Gastrocnemius medialis (tissue), 4 donors: ENCODE data around the gene BAIAP2L1. TPM values are rescaled to one million over a fixed set of nuclear protein-coding genes. Genes with fewer than 3 reads are reported as not detected.

Experiments used
- ATAC-seq, 2 donors: fragments of 150-250 bp; one replicate each; pipeline ENCODE4 v1.9.1; 2016
- DNase-seq, 2 donors: peaks; one replicate each; pipeline ENCODE4 v3.0.0-alpha.2; 2019
- H3K27ac ChIP-seq, 4 donors: fragments of 200-600 bp; sonication (generic); 1 replicate in 1 of 4; 2 replicates in 3 of 4; pipeline ENCODE4 v1.5.1; 2016 to 2018; ENCODE audit warnings: mild to moderate bottlenecking in 2 of 4, moderate library complexity in 1 of 4
- H3K27me3 ChIP-seq, 3 donors: fragments of 200-600 bp; sonication (generic) in 2 of 3; 1 replicate in 1 of 3; 2 replicates in 2 of 3; pipeline versions ENCODE4 v1.5.1 to v1.6.0; 2016 to 2019; ENCODE audit warnings: mild to moderate bottlenecking in 1 of 3, moderate library complexity in 1 of 3
- H3K36me3 ChIP-seq, 2 donors: fragments of 200-600 bp; sonication (generic) in 1 of 2; one replicate each; pipeline ENCODE4 v1.5.1; 2017 to 2018
- H3K4me1 ChIP-seq, 2 donors: fragments of 200-600 bp; sonication (generic) in 1 of 2; one replicate each; pipeline ENCODE4 v1.5.1; 2016 to 2017; ENCODE audit warnings: mild to moderate bottlenecking in 2 of 2
- H3K4me3 ChIP-seq, 4 donors: fragments of 200-600 bp; sonication (generic) in 3 of 4; 1 replicate in 1 of 4; 2 replicates in 3 of 4; pipeline ENCODE4 v1.5.1; 2016 to 2019; ENCODE audit warnings: mild to moderate bottlenecking in 2 of 4
- H3K9me3 ChIP-seq, 3 donors: fragments of 200-600 bp; sonication (generic) in 2 of 3; 1 replicate in 1 of 3; 2 replicates in 2 of 3; pipeline ENCODE4 v1.5.1; 2016 to 2019
- POLR2A ChIP-seq, 2 donors: fragments of 450-650 bp; IDR thresholded peaks; one replicate each; pipeline ENCODE4 v1.6.1; 2017; ENCODE audit warnings: antibody characterized with exemption in 2 of 2, mild to moderate bottlenecking in 2 of 2, moderate library complexity in 2 of 2
- in situ Hi-C, 4 donors: fragments of 200-750 bp; cut with MboI; loops; one replicate each; pipeline versions ENCODE4 v1.15.0 to v1.8.0; 2017; ENCODE audit warnings: low sequenced_read_pairs in 4 of 4
- intact Hi-C: fragments of 100-400 bp; cut with DNase I; formaldehyde crosslinking; loops from one replicate; pipeline ENCODE4 v1.15.1; 2023; ENCODE audit warnings: low total_unique reads
- total RNA-seq, 4 donors: library from RNA; depleted of rRNA; stranded (reverse); fragments of >200 nt; gene quantifications; one replicate each; pipeline versions ENCODE4 v1.1.0 to v1.2.3, GENCODE V29; 2016
- TF ChIP-seq, protein P1 (sequence below), 5 experiments: fragments of 450-650 bp in 3 of 5; fragments of 200-600 bp in 2 of 5; sonication (generic) in 2 of 5; IDR thresholded peaks in 4 of 5; conservative IDR thresholded peaks in 1 of 5; 1 replicate in 4 of 5; 2 replicates in 1 of 5; pipeline ENCODE4 v1.5.1; 2016 to 2019; ENCODE audit warnings: antibody characterized with exemption in 5 of 5, mild to moderate bottlenecking in 3 of 5, moderate library complexity in 3 of 5

Gene BAIAP2L1
- total RNA-seq, 4 donors from 2014 or later: 0.59 to 3.8 (median 1.2) TPM

GRCh38 chr7:98278408-98278807, 122.5 kb downstream of the BAIAP2L1 start:
- Histone ChIP-seq H3K27me3 (no peaks in the 10 kb centered on the region), H3K4me1 (peaks cover 7% of the 10 kb centered on the region in 2 donors), H3K36me3 (no peaks in the 10 kb centered on the region), H3K9me3 (no peaks in the 10 kb centered on the region), H3K27ac (peak overlapping the region in 3 of 4 donors; percentile 27 to 39 (median 29)), H3K4me3 (no peak overlapping the region)
- in situ Hi-C loops: no loop called here
- intact Hi-C loops: no loop called here
- TF ChIP-seq, protein P1, sequence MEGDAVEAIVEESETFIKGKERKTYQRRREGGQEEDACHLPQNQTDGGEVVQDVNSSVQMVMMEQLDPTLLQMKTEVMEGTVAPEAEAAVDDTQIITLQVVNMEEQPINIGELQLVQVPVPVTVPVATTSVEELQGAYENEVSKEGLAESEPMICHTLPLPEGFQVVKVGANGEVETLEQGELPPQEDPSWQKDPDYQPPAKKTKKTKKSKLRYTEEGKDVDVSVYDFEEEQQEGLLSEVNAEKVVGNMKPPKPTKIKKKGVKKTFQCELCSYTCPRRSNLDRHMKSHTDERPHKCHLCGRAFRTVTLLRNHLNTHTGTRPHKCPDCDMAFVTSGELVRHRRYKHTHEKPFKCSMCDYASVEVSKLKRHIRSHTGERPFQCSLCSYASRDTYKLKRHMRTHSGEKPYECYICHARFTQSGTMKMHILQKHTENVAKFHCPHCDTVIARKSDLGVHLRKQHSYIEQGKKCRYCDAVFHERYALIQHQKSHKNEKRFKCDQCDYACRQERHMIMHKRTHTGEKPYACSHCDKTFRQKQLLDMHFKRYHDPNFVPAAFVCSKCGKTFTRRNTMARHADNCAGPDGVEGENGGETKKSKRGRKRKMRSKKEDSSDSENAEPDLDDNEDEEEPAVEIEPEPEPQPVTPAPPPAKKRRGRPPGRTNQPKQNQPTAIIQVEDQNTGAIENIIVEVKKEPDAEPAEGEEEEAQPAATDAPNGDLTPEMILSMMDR (IDR thresholded peaks at IDR 0.05 in 4 of 5, conservative IDR thresholded peaks at IDR 0.05 in 1 of 5): no peak
- peak in 1 of 2 donors; percentile 21 for TF ChIP-seq POLR2A (IDR thresholded peaks at IDR 0.05)
- ATAC-seq: no peak
- peak in 1 of 2 donors; percentile 27 for DNase-seq

DNA sequence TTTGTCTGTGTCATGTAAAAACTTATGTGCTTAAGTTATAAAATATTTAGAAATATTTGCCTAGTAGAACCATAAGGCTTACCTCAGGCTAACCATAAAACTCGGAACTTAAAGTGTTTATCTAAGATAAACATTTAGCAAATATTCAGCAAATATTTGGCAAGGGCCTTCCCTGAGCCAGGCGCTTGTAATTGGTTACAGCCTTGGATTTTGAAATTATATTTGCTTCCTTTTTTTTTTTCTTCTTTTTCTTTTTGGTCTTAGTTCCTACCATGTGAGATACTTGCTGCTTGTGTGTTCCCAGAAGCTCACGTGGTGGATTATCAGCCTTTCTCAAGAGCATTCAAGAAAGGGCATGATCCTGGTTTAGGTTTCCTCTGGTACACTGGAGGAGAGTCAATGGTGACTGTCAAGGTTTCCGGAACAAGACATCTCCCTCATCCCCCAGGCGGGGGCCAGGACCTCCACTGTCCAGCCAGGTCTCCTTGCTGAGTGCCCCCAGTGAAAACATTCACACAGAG, 124.6 kb downstream of the BAIAP2L1 start:
- Histone ChIP-seq H3K36me3 (no peaks in the 10 kb centered on the region), H3K9me3 (no peaks in the 10 kb centered on the region), H3K4me1 (peaks cover 0 to 7% of the 10 kb centered on the region in 2 donors), H3K4me3 (no peak overlapping the region), H3K27ac (peak overlapping the region; percentile 3 to 40 (median 23)), H3K27me3 (no peaks in the 10 kb centered on the region)
- TF ChIP-seq, protein P1 (IDR thresholded peaks at IDR 0.05 in 4 of 5, conservative IDR thresholded peaks at IDR 0.05 in 1 of 5): no peak
- no peak for TF ChIP-seq POLR2A (IDR thresholded peaks at IDR 0.05)
- in situ Hi-C loops (no loop called here), intact Hi-C loops (no loop called here)
- DNase-seq (no peak), ATAC-seq (peak in 1 of 2 donors; percentile 9)

- intact Hi-C loops (loop anchor here (5.0 kb wide), 1 partner anchor 135 kb away; the partner anchor contains the start of gene BAIAP2L1), in situ Hi-C loops (loop anchor here in 2 of 4 donors (25.0 kb wide), 2 partner anchors 145 to 155 kb away; partner anchors contain the start of genes BAIAP2L1 (in 1 of the 2) and LMTK2 (in 1 of the 2))
- peaks cover 0 to 1% of the 10 kb centered on the region in 2 donors for H3K36me3 ChIP-seq
- ATAC-seq (no peak), DNase-seq (no peak)
- H3K27me3 ChIP-seq: no peaks in the 10 kb centered on the region
- no peaks in the 10 kb centered on the region for H3K4me1 ChIP-seq
- no peak overlapping the region for H3K27ac ChIP-seq
- TF ChIP-seq, protein P1 (IDR thresholded peaks at IDR 0.05 in 4 of 5, conservative IDR thresholded peaks at IDR 0.05 in 1 of 5): no peak
- no peak for TF ChIP-seq POLR2A (IDR thresholded peaks at IDR 0.05)
- H3K9me3 ChIP-seq: no peaks in the 10 kb centered on the region
- no peak overlapping the region for H3K4me3 ChIP-seq
Observed at GRCh38 chr7:98267303-98267702, 133.6 kb downstream of the BAIAP2L1 start.

- intact Hi-C loops: loop anchor here (5.0 kb wide), 1 partner anchor 135 kb away; the partner anchor contains the start of gene BAIAP2L1
- Histone ChIP-seq H3K4me3 (no peak overlapping the region), H3K27me3 (no peaks in the 10 kb centered on the region), H3K4me1 (no peaks in the 10 kb centered on the region), H3K36me3 (peaks cover 0 to 6% of the 10 kb centered on the region in 2 donors), H3K9me3 (no peaks in the 10 kb centered on the region), H3K27ac (no peak overlapping the region)
- peak in 1 of 2 donors; percentile 61 for ATAC-seq
- no peak for TF ChIP-seq POLR2A (IDR thresholded peaks at IDR 0.05)
- TF ChIP-seq, protein P1 (IDR thresholded peaks at IDR 0.05 in 4 of 5, conservative IDR thresholded peaks at IDR 0.05 in 1 of 5): peak; percentile 16 to 51 (median 31)
- no peak for DNase-seq
- in situ Hi-C loops: loop anchor here in 2 of 4 donors (25.0 kb wide), 2 partner anchors 145 to 155 kb away; partner anchors contain the start of genes BAIAP2L1 (in 1 of the 2) and LMTK2 (in 1 of the 2)
Observed at GRCh38 chr7:98266840-98267239, 134.1 kb downstream of the BAIAP2L1 start.
